ENCODE data around the gene ACSL3.

DNA sequence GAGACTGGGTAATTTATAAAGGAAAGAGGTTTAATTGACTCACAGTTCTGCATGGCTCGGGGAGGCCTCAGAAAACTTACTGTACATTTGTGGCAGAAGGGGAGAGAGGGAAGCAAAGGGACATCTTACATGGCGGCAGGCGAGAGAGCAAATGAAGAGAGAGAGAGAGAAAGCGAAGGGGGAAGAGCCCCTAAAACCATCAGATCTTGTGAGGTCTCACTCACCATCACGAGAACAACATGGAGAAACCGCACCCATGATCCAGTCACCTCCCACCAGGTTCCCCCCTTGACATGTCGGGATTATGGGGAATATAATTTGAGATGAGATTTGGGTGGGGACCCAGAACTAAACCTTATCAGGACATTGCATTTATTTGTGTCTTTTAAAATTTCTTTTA is 75.9 kb downstream of the ACSL3 start:
- TF ChIP-seq, protein P1, sequence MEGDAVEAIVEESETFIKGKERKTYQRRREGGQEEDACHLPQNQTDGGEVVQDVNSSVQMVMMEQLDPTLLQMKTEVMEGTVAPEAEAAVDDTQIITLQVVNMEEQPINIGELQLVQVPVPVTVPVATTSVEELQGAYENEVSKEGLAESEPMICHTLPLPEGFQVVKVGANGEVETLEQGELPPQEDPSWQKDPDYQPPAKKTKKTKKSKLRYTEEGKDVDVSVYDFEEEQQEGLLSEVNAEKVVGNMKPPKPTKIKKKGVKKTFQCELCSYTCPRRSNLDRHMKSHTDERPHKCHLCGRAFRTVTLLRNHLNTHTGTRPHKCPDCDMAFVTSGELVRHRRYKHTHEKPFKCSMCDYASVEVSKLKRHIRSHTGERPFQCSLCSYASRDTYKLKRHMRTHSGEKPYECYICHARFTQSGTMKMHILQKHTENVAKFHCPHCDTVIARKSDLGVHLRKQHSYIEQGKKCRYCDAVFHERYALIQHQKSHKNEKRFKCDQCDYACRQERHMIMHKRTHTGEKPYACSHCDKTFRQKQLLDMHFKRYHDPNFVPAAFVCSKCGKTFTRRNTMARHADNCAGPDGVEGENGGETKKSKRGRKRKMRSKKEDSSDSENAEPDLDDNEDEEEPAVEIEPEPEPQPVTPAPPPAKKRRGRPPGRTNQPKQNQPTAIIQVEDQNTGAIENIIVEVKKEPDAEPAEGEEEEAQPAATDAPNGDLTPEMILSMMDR (IDR thresholded peaks at IDR 0.05; ENCODE audit: extremely low read depth in 1 of 2, insufficient read depth in 1 of 2, low read depth in 1 of 2, low read length in 2 of 2): no peak
- TF ChIP-seq POLR2AphosphoS5 (IDR thresholded peaks at IDR 0.05; ENCODE audit: insufficient read depth, low read depth, low read length) (no peak), POLR2A (IDR thresholded peaks at IDR 0.05; ENCODE audit: low read depth, low read length) (no peak), FOS (IDR thresholded peaks at IDR 0.05; ENCODE audit: borderline replicate concordance, insufficient read depth, low read length) (no peak), JUN (IDR thresholded peaks at IDR 0.05; ENCODE audit: borderline replicate concordance, insufficient read depth, insufficient read length, low read depth) (no peak)
- TF ChIP-seq, protein P2, sequence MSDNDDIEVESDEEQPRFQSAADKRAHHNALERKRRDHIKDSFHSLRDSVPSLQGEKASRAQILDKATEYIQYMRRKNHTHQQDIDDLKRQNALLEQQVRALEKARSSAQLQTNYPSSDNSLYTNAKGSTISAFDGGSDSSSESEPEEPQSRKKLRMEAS (IDR thresholded peaks at IDR 0.05; ENCODE audit: insufficient read depth, insufficient read length): no peak

Data from endothelial cell of umbilical vein (primary cell).